ENCODE results near the gene PGK2.

DNA sequence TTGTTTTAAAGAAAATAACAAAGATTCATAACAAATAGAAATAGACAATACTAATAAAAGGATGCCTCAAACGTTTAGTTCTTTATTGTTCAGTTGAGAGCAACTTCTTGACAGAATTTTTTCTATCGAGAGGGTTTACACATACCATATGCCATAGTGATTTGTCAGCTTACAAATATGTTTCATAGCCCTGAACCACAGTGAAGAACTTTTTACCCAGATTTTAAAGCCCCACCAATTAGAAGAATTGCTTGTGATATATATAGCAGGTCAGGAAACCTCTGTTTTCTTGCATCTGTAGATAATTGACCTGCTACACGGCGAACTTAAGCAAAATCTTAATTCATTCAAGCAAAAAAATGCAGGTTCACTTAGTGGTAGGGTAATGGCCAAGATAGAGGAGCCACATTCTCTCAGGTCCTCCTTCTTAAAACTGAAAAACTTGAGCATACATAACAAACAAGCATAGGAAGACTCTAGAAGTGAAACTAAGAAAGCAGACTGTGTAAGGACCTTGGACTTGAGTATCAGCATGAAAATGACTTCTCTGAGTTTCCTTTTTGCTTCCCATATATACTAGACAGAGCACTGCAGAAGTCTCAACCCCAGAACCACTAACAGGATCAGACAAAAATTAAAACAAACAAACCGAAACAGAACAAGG lies 39.8 kb upstream of the PGK2 start:
- TF ChIP-seq POLR2AphosphoS5 (IDR thresholded peaks at IDR 0.05; ENCODE audit: low read depth, low read length): no peak
- TF ChIP-seq, protein P1, sequence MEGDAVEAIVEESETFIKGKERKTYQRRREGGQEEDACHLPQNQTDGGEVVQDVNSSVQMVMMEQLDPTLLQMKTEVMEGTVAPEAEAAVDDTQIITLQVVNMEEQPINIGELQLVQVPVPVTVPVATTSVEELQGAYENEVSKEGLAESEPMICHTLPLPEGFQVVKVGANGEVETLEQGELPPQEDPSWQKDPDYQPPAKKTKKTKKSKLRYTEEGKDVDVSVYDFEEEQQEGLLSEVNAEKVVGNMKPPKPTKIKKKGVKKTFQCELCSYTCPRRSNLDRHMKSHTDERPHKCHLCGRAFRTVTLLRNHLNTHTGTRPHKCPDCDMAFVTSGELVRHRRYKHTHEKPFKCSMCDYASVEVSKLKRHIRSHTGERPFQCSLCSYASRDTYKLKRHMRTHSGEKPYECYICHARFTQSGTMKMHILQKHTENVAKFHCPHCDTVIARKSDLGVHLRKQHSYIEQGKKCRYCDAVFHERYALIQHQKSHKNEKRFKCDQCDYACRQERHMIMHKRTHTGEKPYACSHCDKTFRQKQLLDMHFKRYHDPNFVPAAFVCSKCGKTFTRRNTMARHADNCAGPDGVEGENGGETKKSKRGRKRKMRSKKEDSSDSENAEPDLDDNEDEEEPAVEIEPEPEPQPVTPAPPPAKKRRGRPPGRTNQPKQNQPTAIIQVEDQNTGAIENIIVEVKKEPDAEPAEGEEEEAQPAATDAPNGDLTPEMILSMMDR (IDR thresholded peaks at IDR 0.05; ENCODE audit: control extremely low read depth in 1 of 3, insufficient read depth in 1 of 3, low read depth in 1 of 3, low read length in 3 of 3): no peak

Data from H1 (cell line).